Cardiac muscle cell (in vitro differentiated cells and primary cell): Measurements from ENCODE around the gene ULBP2. TPM values are rescaled to one million over a fixed set of nuclear protein-coding genes. Genes with fewer than 3 reads are reported as not detected.

Source experiments
- DNase-seq, 2 donors: peaks; one replicate each; pipeline versions ENCODE4 v3.0.0 to v3.0.0-alpha.2; 2010 to 2017; ENCODE audit warnings: low read depth in 1 of 2, low spot score in 1 of 2
- H3K27ac ChIP-seq: fragments of 200-600 bp; sonication (generic); 2 replicates; pipeline ENCODE4 v1.5.1; 2016
- H3K27me3 ChIP-seq: fragments of 200-600 bp; sonication (generic); 2 replicates; pipeline ENCODE4 v1.6.0; 2016; ENCODE audit warnings: control low read depth
- H3K36me3 ChIP-seq: fragments of 200-600 bp; sonication (generic); 2 replicates; pipeline ENCODE4 v1.5.1; 2016; ENCODE audit warnings: control low read depth
- H3K4me1 ChIP-seq: fragments of 200-600 bp; sonication (generic); 2 replicates; pipeline ENCODE4 v1.8.1; 2017; ENCODE audit warnings: low read depth, mild to moderate bottlenecking, mixed run types
- H3K4me3 ChIP-seq: fragments of 200-600 bp; sonication (generic); 2 replicates; pipeline ENCODE4 v1.5.1; 2016; ENCODE audit warnings: mild to moderate bottlenecking
- H3K9me3 ChIP-seq: fragments of 200-600 bp; sonication (generic); 2 replicates; pipeline ENCODE4 v1.5.1; 2017; ENCODE audit warnings: low read depth, mild to moderate bottlenecking, control low read depth
- CTCF ChIP-seq: IDR thresholded peaks from 2 replicates; pipeline ENCODE4 v1.5.1; 2012; ENCODE audit warnings: low read depth, mild to moderate bottlenecking, low read length
- polyA plus RNA-seq: library from polyadenylated mRNA; unstranded; fragments of >200 nt; fragmentation: Nextera tagmentation; extraction: Ambion mirVana; gene quantifications from 2 replicates; pipeline ENCODE4 v1.2.1, GENCODE V29; 2016
- total RNA-seq: library from RNA; depleted of rRNA; stranded (reverse); fragments of >200 nt; gene quantifications from 2 replicates; pipeline ENCODE4 v1.2.3, GENCODE V29; 2016

The ULBP2 gene
- total and polyA plus RNA-seq, 2 experiments from 2014 or later: not detected

GRCh38 chr6:149979293-149979692 lies 37.5 kb downstream of the ULBP2 start:
- Histone ChIP-seq H3K4me1 (no peaks in the 10 kb centered on the region), H3K27ac (no peak overlapping the region), H3K4me3 (no peak overlapping the region), H3K9me3 (no peaks in the 10 kb centered on the region), H3K36me3 (no peaks in the 10 kb centered on the region), H3K27me3 (peaks cover 95% of the 10 kb centered on the region)
- no peak for DNase-seq
- TF ChIP-seq CTCF: no peak

GRCh38 chr6:149983145-149983544 lies 41.3 kb downstream of the ULBP2 start:
- Histone ChIP-seq H3K4me1 (no peaks in the 10 kb centered on the region), H3K9me3 (no peaks in the 10 kb centered on the region), H3K27ac (no peak overlapping the region), H3K36me3 (no peaks in the 10 kb centered on the region), H3K27me3 (peaks cover 95% of the 10 kb centered on the region), H3K4me3 (no peak overlapping the region)
- no peak for DNase-seq
- TF ChIP-seq CTCF: no peak

- Histone ChIP-seq H3K4me3 (no peak overlapping the region), H3K36me3 (no peaks in the 10 kb centered on the region), H3K4me1 (no peaks in the 10 kb centered on the region), H3K9me3 (no peaks in the 10 kb centered on the region), H3K27ac (no peak overlapping the region), H3K27me3 (peaks cover 95% of the 10 kb centered on the region)
- DNase-seq: no peak
- no peak for TF ChIP-seq CTCF
Measured at GRCh38 chr6:149984773-149985172, 43.0 kb downstream of the ULBP2 start.

- no peak overlapping the region for H3K4me3 ChIP-seq
- H3K4me1 ChIP-seq: no peaks in the 10 kb centered on the region
- no peaks in the 10 kb centered on the region for H3K9me3 ChIP-seq
- H3K27ac ChIP-seq: no peak overlapping the region
- no peak for TF ChIP-seq CTCF
- peaks cover 95% of the 10 kb centered on the region for H3K27me3 ChIP-seq
- H3K36me3 ChIP-seq: no peaks in the 10 kb centered on the region
- no peak for DNase-seq
Measured at GRCh38 chr6:149985481-149985937, 43.7 kb downstream of the ULBP2 start.

GRCh38 chr6:149987602-149988107 lies 45.8 kb downstream of the ULBP2 start:
- no peak for TF ChIP-seq CTCF
- no peaks in the 10 kb centered on the region for H3K9me3 ChIP-seq
- H3K27me3 ChIP-seq: peaks cover 95% of the 10 kb centered on the region
- no peak overlapping the region for H3K4me3 ChIP-seq
- no peak for DNase-seq
- H3K4me1 ChIP-seq: no peaks in the 10 kb centered on the region
- H3K27ac ChIP-seq: no peak overlapping the region
- no peaks in the 10 kb centered on the region for H3K36me3 ChIP-seq
